HG03060 (cell line): ENCODE measurements around the gene SMOC1.

Experiments
- ATAC-seq: cut with Tn5 transposase; IDR thresholded peaks from one replicate; pipeline ENCODE4 v1.9.1; 2021; ENCODE audit warnings: low read depth, moderate number of reproducible peaks; ENCODE audit not compliant: unreplicated experiment

The SMOC1 gene

DNA sequence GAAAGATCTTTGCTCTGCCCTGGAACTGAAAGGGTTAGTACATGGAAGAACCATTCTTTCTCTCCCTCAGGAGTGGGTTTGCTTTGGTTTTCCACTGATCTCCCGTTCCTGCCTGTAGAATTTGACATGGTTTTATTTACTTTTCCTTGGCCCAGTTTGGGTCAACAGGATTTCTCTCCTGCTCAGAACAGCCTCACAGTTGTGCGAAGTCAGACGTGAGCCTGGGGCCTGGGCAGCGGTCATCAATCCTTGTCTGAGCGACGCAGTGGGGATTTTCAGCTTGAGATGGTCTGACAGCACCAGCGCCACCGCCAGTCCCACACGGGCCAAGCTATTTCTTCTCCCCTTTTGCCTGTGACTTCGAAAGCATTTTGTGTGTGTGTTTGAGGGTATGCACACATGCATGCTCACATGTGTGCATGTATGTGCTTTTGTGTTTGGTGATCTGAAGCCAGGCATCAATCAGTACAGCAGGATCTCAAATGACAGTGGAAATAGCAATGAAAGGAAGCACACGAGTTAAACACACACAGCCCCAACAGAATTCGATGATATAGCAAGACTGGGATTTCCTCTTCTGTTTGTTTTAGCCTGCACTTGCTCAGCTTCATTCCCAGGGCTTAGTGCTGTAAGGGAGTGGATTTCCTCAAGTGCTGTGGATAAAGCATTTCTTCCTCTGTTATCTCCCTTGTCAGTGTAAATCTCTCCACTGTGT lies 58.3 kb downstream of the SMOC1 start:
- ATAC-seq = no peak

DNA sequence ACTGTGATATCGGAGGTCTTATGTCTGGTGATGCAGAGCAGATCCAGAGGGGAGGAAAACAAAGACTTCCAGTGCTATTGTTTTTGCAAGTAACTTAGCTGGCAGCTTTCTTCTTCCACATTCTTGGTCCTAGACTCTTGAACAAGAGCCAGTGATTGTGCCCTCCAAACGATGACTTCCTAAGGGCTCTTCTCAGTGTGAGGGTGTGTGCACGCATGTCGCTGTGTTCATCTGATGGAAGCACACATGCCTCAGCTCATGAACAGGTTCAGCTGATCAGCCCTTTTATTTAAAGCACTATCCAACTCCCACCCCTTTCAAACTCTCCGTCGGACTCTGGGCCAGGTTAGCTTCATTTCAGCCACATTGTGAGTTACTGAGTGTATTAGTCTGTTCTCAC lies 59.5 kb downstream of the SMOC1 start:
- no peak for ATAC-seq

DNA sequence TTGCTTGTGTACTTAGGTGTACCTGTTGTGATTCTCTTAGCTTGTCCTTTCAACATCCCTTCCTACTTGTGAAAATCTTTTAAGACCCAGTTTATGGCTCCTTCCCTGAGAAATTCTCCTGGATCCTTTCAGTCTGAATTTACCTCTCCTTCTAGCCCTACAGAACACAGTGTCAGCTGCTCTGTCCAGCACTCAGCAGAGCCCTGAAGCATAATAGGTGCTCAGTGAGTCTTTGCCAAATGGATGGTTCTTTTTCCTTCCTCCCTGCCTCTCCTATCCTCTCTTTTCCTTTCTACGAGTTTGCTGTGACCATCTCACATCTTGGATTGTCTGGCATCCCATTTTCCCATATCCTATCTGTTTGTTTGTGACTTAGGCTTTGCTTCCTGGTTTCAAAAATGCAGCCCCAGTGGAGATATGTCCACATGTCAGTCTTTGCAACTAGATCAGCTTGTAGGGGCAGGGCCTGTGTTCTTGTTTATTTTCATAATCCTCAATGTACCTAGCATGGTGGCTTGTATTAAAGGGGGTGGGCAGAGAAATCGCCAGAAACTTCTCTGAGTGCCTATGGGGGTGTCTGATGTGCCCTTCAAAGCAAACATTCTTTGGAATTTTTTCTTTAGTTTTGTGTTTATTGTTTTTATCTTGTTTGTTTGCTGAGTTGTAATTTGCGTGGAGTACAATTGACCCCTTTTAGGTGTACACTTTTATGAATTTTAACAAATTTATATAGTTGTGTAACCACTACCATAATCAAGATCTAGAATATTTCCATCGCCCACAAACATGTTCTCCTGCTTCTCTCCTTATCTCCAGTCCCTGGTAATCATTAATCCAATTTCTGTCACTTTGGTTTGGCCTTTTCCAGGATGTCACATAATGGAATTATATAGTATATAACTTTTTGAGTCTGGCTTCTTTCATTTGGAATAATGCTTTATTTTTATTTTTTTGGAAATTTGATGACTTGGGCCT lies 62.8 kb downstream of the SMOC1 start:
- no peak for ATAC-seq

GRCh38 chr14:69943084-69943780 lies 64.0 kb downstream of the SMOC1 start:
- ATAC-seq = no peak

- ATAC-seq = no peak
Observed at GRCh38 chr14:69945347-69945746, 66.1 kb downstream of the SMOC1 start.

DNA sequence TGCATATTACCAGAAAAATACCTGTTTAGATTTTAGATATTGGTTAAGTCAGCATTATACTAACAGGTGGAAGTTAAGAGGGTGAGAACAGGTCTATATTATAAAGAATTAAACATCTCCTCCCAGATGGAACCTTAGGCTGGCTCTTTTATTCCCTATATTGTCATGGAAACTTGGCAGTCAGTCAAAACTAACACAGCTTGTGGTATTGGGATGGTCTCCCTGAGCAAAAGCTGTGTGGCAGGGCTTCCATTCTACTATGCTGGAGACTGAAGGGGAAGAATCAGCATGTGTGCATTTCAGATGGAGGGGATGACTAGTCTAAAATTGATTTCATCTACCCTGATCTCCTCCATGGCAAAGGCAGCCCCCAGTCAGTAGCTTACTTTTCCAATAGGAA lies 66.7 kb downstream of the SMOC1 start:
- no peak for ATAC-seq

- no peak for ATAC-seq
Observed at GRCh38 chr14:69948351-69948750, 69.1 kb downstream of the SMOC1 start.

DNA sequence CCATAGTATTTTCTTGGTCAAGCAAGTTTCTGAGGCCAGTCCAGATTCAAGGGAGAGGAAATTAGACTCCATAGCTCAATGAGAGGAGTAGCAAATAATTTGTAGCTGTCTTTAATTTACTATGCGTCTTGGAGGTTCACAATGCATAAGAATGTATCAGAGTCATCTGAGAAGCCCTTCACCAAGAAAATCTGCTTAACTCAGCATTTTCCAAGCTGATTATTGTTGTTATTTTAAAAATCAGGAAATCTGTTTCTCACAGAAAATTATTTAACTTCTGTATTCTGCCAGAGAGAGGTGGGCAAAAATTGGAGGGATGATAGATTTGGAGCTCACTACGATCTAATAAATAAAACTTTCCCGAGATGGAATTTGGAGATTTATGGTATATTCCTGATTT lies 72.0 kb downstream of the SMOC1 start:
- ATAC-seq = no peak

GRCh38 chr14:69951935-69952334 lies 72.7 kb downstream of the SMOC1 start:
- ATAC-seq = no peak

- no peak for ATAC-seq
Observed at GRCh38 chr14:69953266-69953915, 74.2 kb downstream of the SMOC1 start.

- ATAC-seq = no peak
Observed at GRCh38 chr14:69955855-69956845, 76.9 kb downstream of the SMOC1 start.

DNA sequence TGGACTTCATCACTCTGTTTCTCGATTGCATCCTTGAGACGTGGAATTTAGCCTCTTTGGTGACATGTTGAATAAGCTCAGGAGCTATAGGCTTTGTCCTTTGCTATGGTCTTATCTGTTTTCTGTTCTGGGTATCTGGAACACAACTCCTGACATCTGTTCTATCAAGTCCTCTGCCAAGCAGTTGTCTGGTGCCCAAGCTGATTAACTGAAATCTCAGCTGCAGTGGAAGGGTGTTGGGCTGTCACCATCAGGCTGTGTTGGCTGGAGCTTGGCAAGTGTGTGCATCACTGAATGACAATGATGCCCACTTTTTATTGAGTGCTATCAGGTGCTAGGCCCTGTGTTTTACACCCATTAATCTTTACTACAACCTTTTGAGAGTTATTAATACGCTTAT lies 77.8 kb downstream of the SMOC1 start:
- no peak for ATAC-seq

GRCh38 chr14:69957986-69958385 lies 78.8 kb downstream of the SMOC1 start:
- ATAC-seq = no peak

DNA sequence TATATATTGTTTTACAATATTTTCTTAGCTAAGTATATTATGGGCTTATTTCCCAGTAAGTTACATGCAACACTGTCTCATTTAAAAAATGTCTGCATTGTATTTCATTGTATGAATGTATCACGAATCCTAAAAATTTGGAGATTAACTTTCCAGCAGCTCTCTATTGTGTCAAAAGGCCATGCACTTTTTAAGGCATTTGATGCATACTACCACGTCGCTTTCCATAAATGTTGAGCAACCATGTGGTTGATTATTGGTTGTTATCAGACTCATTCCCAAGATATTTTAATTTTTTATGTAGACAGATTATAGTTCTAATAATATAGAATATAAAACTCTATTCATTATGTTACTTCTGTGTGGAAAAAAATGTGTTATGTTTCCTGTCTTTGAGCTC lies 79.9 kb downstream of the SMOC1 start:
- no peak for ATAC-seq

- no peak for ATAC-seq
Observed at GRCh38 chr14:69960296-69960695, 81.1 kb downstream of the SMOC1 start.

GRCh38 chr14:69963966-69964365 lies 84.8 kb downstream of the SMOC1 start:
- no peak for ATAC-seq

- no peak for ATAC-seq
Observed at GRCh38 chr14:69964841-69965240, 85.6 kb downstream of the SMOC1 start.

- no peak for ATAC-seq
Observed at GRCh38 chr14:69968132-69968531, 88.9 kb downstream of the SMOC1 start.

- ATAC-seq = no peak
Observed at GRCh38 chr14:69968681-69969080, 89.5 kb downstream of the SMOC1 start.
